ENCODE measurements around the gene DGKH.
A peak's percentile ranks its signal among the peaks of the same experiment; 100 is the strongest.

DGKH gene

DNA sequence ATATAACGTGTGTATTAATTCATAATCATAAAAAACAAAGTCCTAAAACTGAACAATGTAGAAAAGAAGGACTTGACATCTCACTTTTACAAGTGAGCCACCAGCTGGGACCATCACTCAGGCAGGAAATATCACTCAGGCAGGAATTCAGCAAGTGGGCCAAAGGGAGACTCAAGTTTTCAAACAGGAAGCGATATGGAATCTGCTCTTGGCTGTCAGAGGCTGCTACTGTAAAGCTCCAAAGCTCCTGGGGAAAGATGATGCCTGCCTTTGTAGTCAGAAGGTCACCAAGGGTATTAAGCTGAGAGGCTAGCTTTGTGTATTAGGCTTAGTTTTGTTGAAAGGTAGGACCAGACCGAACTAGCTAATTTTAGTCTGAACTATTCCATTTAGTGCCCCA, 218.0 kb downstream of the DGKH start:
- Histone ChIP-seq H3K4me3 (ENCODE audit: low read depth in 1 of 2, low read length in 1 of 2) (no peak overlapping the region), H3K27me3 (peaks cover 10% of the 10 kb centered on the region), H3K4me1 (ENCODE audit: control insufficient read depth in 1 of 2, insufficient read depth in 1 of 2, low read depth in 1 of 2, low read length in 1 of 2) (peaks cover 0 to 4% of the 10 kb centered on the region in 2 experiments), H3K9me3 (no peaks in the 10 kb centered on the region), H3K27ac (no peak overlapping the region), H3K36me3 (no peaks in the 10 kb centered on the region)
- TF ChIP-seq, protein P1, sequence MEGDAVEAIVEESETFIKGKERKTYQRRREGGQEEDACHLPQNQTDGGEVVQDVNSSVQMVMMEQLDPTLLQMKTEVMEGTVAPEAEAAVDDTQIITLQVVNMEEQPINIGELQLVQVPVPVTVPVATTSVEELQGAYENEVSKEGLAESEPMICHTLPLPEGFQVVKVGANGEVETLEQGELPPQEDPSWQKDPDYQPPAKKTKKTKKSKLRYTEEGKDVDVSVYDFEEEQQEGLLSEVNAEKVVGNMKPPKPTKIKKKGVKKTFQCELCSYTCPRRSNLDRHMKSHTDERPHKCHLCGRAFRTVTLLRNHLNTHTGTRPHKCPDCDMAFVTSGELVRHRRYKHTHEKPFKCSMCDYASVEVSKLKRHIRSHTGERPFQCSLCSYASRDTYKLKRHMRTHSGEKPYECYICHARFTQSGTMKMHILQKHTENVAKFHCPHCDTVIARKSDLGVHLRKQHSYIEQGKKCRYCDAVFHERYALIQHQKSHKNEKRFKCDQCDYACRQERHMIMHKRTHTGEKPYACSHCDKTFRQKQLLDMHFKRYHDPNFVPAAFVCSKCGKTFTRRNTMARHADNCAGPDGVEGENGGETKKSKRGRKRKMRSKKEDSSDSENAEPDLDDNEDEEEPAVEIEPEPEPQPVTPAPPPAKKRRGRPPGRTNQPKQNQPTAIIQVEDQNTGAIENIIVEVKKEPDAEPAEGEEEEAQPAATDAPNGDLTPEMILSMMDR (IDR thresholded peaks at IDR 0.05) = no peak

DNA sequence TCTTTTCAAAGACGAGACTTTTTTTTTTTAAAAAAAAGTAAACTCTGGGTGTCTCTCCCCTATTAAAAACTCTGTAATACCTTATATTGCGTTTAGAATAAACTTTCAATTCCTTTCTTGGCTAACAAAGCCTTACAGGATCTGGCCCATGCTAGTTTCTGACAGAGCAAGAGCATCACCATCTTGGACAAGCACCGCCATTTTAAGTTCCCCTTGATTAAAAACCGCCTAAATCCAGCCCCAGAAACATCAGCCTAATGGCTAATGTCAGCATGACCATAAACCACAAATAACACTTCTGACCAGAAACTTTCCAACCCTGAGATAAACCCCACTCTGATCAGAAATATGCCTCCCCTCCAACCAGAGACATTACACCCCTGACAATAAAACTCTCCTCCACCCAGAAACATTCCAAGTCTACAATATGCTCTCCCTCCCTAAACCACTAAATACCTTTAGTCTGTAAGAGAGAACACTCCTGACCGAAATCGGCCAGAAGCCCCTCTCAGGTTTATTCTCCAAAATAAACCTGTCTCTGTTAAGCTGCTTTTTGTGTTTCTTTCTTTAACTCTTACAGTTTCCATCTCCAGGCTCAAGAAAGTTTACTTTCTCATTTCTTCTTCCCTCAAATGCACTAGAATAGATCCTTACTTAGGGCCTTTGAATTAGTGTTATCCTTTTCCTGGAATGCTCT, 221.9 kb downstream of the DGKH start:
- H3K9me3 ChIP-seq = no peaks in the 10 kb centered on the region
- no peaks in the 10 kb centered on the region for H3K27me3 ChIP-seq
- peak overlapping the region; percentile 73 for H3K27ac ChIP-seq
- TF ChIP-seq, protein P1 (IDR thresholded peaks at IDR 0.05) = no peak
- H3K36me3 ChIP-seq = no peaks in the 10 kb centered on the region
- no peak overlapping the region for H3K4me3 ChIP-seq (ENCODE audit: low read depth in 1 of 2, low read length in 1 of 2)
- H3K4me1 ChIP-seq (ENCODE audit: control insufficient read depth in 1 of 2, insufficient read depth in 1 of 2, low read depth in 1 of 2, low read length in 1 of 2) = peaks cover 8 to 19% of the 10 kb centered on the region in 2 experiments

DNA sequence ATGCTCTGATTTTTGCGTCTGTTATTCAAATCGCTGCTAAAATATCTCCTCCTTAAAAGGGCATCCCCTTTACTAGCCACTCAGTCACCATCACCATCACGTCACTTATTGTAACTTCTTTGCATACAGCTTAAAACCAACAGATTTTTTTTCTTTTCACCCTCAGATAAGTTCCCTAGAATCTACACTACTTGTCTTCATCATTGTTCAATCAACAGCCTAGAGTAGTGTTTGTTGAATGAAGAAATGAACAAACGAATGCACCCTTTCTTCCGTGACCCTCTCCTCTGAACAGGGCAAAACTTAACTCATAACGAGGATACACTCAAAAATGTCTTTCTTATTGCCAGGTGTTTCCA, 222.4 kb downstream of the DGKH start:
- peak overlapping the region; percentile 73 for H3K27ac ChIP-seq
- no peaks in the 10 kb centered on the region for H3K27me3 ChIP-seq
- H3K9me3 ChIP-seq = no peaks in the 10 kb centered on the region
- H3K4me3 ChIP-seq (ENCODE audit: low read depth in 1 of 2, low read length in 1 of 2) = peak overlapping the region in 1 of 2 experiments; percentile 73
- peaks cover 8 to 19% of the 10 kb centered on the region in 2 experiments for H3K4me1 ChIP-seq (ENCODE audit: control insufficient read depth in 1 of 2, insufficient read depth in 1 of 2, low read depth in 1 of 2, low read length in 1 of 2)
- TF ChIP-seq, protein P1 (IDR thresholded peaks at IDR 0.05) = no peak
- no peaks in the 10 kb centered on the region for H3K36me3 ChIP-seq

DNA sequence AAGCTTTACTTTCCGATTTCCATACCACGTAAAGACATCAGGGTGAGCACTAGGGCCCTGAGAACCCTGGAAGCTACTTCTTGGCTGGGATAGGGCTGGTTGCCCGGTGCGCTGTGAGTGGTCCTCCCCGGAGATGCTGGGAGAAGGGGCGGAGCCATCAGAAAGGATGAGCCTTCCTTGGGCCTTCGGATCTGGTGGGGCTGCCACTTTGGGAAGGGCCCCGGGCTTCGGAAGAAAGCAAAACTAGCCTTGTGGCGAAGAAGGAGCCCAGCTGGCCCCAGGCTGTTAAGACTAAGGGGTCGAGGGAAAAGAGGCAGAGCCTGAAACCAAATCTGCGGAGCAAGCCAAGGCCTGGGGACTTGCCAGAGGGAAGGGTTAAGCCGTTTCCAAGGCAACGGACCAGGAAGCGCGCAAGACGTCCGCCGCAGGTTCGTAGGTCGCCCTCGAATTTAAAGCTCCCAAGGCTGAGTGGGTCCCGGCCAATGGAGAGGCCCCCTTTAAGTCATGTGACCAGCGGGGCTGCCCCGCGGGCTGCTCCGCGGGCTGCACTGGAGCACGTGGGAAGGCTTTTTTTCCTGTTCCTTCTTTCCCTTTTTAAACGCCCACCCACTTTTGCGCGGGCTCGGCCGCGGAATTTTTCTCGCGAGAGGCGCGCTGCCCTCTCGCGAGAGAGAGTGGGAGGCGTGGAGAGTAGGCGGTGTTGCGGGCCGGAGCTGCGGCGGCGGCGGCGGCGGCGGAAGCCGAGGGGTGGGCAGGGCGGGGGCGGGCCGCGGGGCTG, 223.1 kb downstream of the DGKH start:
- Histone ChIP-seq H3K4me3 (ENCODE audit: low read depth in 1 of 2, low read length in 1 of 2) (peak overlapping the region; percentile 73 to 89), H3K4me1 (ENCODE audit: control insufficient read depth in 1 of 2, insufficient read depth in 1 of 2, low read depth in 1 of 2, low read length in 1 of 2) (peaks cover 8 to 19% of the 10 kb centered on the region in 2 experiments), H3K27ac (peak overlapping the region; percentile 73), H3K36me3 (no peaks in the 10 kb centered on the region), H3K27me3 (no peaks in the 10 kb centered on the region), H3K9me3 (no peaks in the 10 kb centered on the region)
- TF ChIP-seq, protein P1 (IDR thresholded peaks at IDR 0.05) = no peak

DNA sequence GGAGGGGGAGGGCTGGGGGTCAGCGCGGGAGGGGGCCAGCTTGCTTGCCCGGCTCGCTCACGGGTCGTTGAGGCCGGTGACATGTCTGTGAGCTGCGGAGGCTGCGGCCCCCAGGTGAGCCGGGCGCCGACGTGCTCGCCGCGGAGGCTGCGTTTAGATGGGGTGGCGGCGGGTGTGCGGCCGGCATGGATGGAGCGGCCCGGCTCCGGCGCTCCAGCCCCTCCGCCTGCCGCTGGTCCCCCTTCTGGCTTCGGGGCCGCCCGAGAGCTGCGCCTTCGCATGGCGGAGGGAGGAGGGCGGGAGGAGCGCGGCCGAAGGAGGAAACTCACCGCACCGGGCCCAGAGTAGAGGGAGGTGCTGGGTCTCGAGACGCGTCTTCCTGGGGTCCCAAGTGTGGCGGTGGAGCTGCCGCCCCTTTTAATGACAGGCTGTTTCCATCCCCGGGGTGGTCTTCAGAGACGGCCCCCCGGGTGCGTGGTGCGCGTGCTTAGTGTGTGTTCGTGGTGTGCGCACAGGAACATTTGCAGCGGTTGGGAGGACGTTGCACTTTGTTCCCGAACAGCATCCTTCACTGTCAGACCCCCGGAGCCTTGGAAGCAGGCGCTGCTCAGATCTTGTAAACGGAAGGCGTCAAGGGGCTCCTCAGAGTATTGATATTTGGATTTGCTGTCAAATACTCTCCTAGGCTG, 223.8 kb downstream of the DGKH start, which contains the start of gene AKAP11:
Gene AKAP11, plus strand, starts transcription at position 38 of the 689 bp plus-strand sequence. CDS start 14,197 bp downstream, outside the sequence.
- TF ChIP-seq, protein P1 (IDR thresholded peaks at IDR 0.05) = no peak
- H3K4me1 ChIP-seq (ENCODE audit: control insufficient read depth in 1 of 2, insufficient read depth in 1 of 2, low read depth in 1 of 2, low read length in 1 of 2) = peaks cover 8 to 19% of the 10 kb centered on the region in 2 experiments
- H3K9me3 ChIP-seq = no peaks in the 10 kb centered on the region
- no peaks in the 10 kb centered on the region for H3K27me3 ChIP-seq
- H3K36me3 ChIP-seq = no peaks in the 10 kb centered on the region
- peak within 1 kb of the TSS; percentile 73 to 89 for H3K4me3 ChIP-seq (ENCODE audit: low read depth in 1 of 2, low read length in 1 of 2)
- H3K27ac ChIP-seq = peak within 1 kb of the TSS; percentile 73

Data from neutrophil (primary cell).